ENCODE results near the gene SUFU.

The SUFU gene

GRCh38 chr10:102681696-102682095 is 177.9 kb downstream of the SUFU start:
- TF ChIP-seq CTCF (IDR thresholded peaks at IDR 0.05; ENCODE audit: extremely low read depth, insufficient read depth, missing control alignments) = no peak
- in situ Hi-C loops (cut with MboI; ENCODE audit: low pct_unique_long_range_greater_than_20kb, low sequenced_read_pairs, unreplicated experiment) = no loop called here
- DNase-seq (ENCODE audit: low spot score) = no peak

- no peak for TF ChIP-seq CTCF (IDR thresholded peaks at IDR 0.05; ENCODE audit: extremely low read depth, insufficient read depth, missing control alignments)
- DNase-seq (ENCODE audit: low spot score) = no peak
- in situ Hi-C loops (cut with MboI; ENCODE audit: low pct_unique_long_range_greater_than_20kb, low sequenced_read_pairs, unreplicated experiment) = no loop called here
Observed at GRCh38 chr10:102682416-102682815, 178.6 kb downstream of the SUFU start.

- in situ Hi-C loops (cut with MboI; ENCODE audit: low pct_unique_long_range_greater_than_20kb, low sequenced_read_pairs, unreplicated experiment) = no loop called here
- no peak for TF ChIP-seq CTCF (IDR thresholded peaks at IDR 0.05; ENCODE audit: extremely low read depth, insufficient read depth, missing control alignments)
Observed at GRCh38 chr10:102682981-102683380, 179.2 kb downstream of the SUFU start.

More at GRCh38 chr10:102682981-102683380, 179.2 kb downstream of the SUFU start:
- DNase-seq (ENCODE audit: low spot score) = no peak

Data from GM13977 (cell line).